SJSA1 (cell line): ENCODE measurements around the gene REPIN1. TPM values are rescaled to one million over a fixed set of nuclear protein-coding genes. Genes with fewer than 3 reads are reported as not detected.

Experiments
- DNase-seq, 2 experiments: peaks; one replicate each; pipeline ENCODE4 v3.0.0-alpha.2; 2015 to 2020; ENCODE audit warnings: low spot score in 2 of 2, low read depth in 1 of 2
- H3K27ac ChIP-seq: fragments of 250-450 bp; sonication (Bioruptor Pico); 2 replicates; pipeline ENCODE4 v1.5.1; 2020; ENCODE audit warnings: mild to moderate bottlenecking, moderate library complexity
- H3K27me3 ChIP-seq: fragments of 250-450 bp; sonication (Bioruptor Pico); replicated peaks from 2 replicates; pipeline ENCODE4 v1.5.1; 2020; ENCODE audit warnings: mild to moderate bottlenecking, moderate library complexity
- H3K36me3 ChIP-seq: fragments of 250-450 bp; sonication (Bioruptor Pico); 2 replicates; pipeline ENCODE4 v1.5.1; 2020; ENCODE audit warnings: mild to moderate bottlenecking
- H3K4me1 ChIP-seq: fragments of 250-450 bp; sonication (Bioruptor Pico); replicated peaks from 2 replicates; pipeline ENCODE4 v1.6.1; 2021; ENCODE audit warnings: mild to moderate bottlenecking
- H3K4me3 ChIP-seq: fragments of 250-450 bp; sonication (Bioruptor Pico); 2 replicates; pipeline ENCODE4 v1.5.1; 2020; ENCODE audit warnings: mild to moderate bottlenecking
- H3K9me3 ChIP-seq: fragments of 250-450 bp; sonication (Bioruptor Pico); replicated peaks from 2 replicates; pipeline ENCODE4 v1.5.1; 2020; ENCODE audit warnings: mild to moderate bottlenecking
- total RNA-seq: library from RNA; depleted of rRNA; stranded (reverse); fragments of >200 nt; shearing (Covaris generic); gene quantifications from 2 replicates; pipeline ENCODE4 v1.2.3, GENCODE V29; 2014

The REPIN1 gene
- total RNA-seq, 1 experiment from 2014 or later, result 62.4 TPM

DNA sequence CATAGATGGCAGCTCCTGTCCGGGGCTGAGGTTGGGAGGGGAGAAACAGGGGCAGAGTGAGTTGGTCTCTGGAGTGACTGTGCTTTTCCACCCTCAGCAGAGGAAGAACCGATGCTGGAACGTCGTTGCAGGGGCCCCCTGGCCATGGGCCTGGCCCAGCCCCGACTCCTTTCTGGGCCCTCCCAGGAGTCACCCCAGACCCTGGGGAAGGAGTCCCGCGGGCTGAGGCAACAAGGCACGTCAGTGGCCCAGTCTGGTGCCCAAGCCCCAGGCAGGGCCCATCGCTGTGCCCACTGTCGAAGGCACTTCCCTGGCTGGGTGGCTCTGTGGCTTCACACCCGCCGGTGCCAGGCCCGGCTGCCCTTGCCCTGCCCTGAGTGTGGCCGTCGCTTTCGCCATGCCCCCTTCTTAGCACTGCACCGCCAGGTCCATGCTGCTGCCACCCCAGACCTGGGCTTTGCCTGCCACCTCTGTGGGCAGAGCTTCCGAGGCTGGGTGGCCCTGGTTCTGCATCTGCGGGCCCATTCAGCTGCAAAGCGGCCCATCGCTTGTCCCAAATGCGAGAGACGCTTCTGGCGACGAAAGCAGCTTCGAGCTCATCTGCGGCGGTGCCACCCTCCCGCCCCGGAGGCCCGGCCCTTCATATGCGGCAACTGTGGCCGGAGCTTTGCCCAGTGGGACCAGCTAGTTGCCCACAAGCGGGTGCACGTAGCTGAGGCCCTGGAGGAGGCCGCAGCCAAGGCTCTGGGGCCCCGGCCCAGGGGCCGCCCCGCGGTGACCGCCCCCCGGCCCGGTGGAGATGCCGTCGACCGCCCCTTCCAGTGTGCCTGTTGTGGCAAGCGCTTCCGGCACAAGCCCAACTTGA is 2.7 kb downstream of the REPIN1 start:
- H3K27ac ChIP-seq, result no peak overlapping the region
- no peak overlapping the region for H3K4me3 ChIP-seq
- DNase-seq, result no peak
- no peaks in the 10 kb centered on the region for H3K9me3 ChIP-seq
- H3K27me3 ChIP-seq, result no peaks in the 10 kb centered on the region
- peaks cover 67% of the 10 kb centered on the region for H3K36me3 ChIP-seq
- H3K4me1 ChIP-seq, result peaks cover 25% of the 10 kb centered on the region

DNA sequence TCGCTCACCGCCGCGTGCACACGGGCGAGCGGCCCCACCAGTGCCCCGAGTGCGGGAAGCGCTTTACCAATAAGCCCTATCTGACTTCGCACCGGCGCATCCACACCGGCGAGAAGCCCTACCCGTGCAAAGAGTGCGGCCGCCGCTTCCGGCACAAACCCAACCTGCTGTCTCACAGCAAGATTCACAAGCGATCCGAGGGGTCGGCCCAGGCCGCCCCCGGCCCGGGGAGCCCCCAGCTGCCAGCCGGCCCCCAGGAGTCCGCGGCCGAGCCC is 3.3 kb downstream of the REPIN1 start:
- Histone ChIP-seq H3K27ac (no peak overlapping the region), H3K36me3 (peaks cover 67% of the 10 kb centered on the region), H3K27me3 (no peaks in the 10 kb centered on the region), H3K4me3 (no peak overlapping the region), H3K9me3 (no peaks in the 10 kb centered on the region), H3K4me1 (peaks cover 25% of the 10 kb centered on the region)
- no peak for DNase-seq

DNA sequence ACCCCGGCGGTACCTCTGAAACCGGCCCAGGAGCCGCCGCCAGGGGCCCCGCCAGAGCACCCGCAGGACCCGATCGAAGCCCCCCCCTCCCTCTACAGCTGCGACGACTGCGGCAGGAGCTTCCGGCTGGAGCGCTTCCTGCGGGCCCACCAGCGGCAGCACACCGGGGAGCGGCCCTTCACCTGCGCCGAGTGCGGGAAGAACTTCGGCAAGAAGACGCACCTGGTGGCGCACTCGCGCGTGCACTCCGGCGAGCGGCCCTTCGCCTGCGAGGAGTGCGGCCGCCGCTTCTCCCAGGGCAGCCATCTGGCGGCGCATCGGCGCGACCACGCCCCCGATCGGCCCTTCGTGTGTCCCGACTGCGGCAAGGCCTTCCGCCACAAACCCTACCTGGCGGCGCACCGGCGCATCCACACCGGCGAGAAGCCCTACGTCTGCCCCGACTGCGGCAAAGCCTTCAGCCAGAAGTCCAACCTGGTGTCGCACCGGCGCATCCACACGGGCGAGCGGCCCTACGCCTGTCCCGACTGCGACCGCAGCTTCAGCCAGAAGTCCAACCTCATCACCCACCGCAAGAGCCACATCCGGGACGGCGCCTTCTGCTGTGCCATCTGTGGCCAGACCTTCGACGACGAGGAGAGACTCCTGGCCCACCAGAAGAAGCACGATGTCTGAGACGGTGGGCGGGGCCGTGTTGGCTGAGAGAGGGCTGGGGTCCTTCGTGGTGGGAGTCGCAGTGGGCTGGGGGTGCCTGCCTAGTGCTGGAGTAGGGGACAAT is 3.8 kb downstream of the REPIN1 start:
- DNase-seq, result no peak
- no peaks in the 10 kb centered on the region for H3K9me3 ChIP-seq
- H3K27ac ChIP-seq, result no peak overlapping the region
- peaks cover 67% of the 10 kb centered on the region for H3K36me3 ChIP-seq
- peaks cover 25% of the 10 kb centered on the region for H3K4me1 ChIP-seq
- no peak overlapping the region for H3K4me3 ChIP-seq
- H3K27me3 ChIP-seq, result no peaks in the 10 kb centered on the region

DNA sequence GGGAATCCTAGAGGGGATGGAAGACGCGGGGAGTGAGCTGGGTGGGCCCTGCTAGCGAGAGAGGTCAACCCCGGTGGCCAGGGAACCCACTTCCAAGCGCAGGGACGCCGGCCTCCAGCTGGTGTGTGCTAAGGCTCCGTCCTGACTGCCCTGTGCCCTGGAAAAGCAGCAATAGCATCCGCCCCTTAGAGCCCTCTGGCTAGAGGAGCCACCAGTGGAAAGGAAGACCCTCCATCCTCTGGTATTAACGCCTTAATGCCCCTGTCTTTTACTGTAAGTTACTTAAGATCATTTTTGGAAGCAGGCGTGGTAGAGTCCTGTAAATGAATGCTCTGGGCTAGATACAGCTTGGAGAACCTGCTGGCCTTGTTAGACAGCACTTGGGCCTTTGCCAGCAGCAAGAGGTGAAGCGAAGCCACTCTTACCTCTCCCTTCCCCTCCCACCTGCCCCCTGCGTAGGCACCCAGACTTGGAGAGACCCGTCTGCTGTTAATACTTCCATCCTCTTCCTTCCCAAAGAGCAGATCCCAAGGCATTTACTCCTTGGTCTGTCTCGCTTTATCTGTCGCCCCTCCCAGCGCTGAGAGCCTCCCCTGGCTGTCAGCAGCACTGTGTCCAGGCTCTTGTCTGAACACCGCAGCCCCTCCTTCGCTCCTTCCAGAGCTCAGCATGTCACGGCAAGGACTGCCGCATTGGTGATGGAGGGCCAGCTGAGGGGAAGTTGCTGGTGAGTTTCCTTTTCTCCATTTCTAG is 4.6 kb downstream of the REPIN1 start:
- H3K36me3 ChIP-seq, result peaks cover 66% of the 10 kb centered on the region
- peaks cover 26% of the 10 kb centered on the region for H3K4me1 ChIP-seq
- no peaks in the 10 kb centered on the region for H3K27me3 ChIP-seq
- H3K27ac ChIP-seq, result no peak overlapping the region
- DNase-seq, result no peak
- H3K4me3 ChIP-seq, result no peak overlapping the region
- no peaks in the 10 kb centered on the region for H3K9me3 ChIP-seq

DNA sequence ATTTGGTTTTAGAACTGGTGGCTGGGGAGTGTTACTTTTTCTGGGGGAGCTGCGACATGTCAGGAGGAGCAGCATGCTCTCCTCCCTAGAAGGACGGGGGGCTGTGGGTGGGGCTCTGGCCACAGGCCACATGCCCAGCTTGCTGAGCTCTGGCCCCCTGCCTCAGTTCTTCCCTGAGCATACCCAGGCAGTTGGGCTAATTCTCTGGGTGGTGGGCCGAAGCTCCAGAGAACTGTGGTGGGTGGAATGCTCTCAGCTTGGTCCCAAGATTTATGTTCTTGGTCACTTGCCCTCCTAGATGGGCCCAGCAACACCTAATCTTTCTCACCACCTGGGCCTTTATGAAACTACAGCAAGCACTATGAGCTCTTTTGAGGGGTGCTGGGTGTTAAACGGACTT is 5.4 kb downstream of the REPIN1 start:
- Histone ChIP-seq H3K27ac (no peak overlapping the region), H3K36me3 (peaks cover 58% of the 10 kb centered on the region), H3K4me1 (peaks cover 27% of the 10 kb centered on the region), H3K9me3 (no peaks in the 10 kb centered on the region), H3K4me3 (no peak overlapping the region), H3K27me3 (no peaks in the 10 kb centered on the region)
- DNase-seq, result no peak

DNA sequence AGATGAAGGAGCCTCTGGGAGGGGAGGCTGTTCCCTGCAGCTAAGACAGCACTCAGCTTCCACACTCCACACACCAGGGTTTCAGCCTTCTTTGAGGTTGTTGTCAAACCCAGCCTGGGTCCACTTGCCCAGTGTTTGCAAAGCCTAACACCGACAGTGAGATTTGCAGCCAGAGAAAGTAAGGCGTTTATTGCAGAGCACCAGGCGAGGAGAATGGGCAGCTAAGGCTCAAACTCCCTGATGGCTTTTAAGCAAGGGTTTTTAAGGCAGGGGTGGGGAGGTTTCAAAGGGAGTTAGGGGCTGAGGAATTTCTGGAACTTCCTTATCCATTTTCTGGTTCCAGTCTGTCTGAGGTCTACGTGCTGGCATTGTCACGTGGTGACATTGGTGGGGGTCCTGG is 5.8 kb downstream of the REPIN1 start:
- Histone ChIP-seq H3K27ac (no peak overlapping the region), H3K4me1 (peaks cover 27% of the 10 kb centered on the region), H3K9me3 (no peaks in the 10 kb centered on the region), H3K4me3 (no peak overlapping the region), H3K36me3 (peaks cover 57% of the 10 kb centered on the region), H3K27me3 (no peaks in the 10 kb centered on the region)
- DNase-seq, result no peak

DNA sequence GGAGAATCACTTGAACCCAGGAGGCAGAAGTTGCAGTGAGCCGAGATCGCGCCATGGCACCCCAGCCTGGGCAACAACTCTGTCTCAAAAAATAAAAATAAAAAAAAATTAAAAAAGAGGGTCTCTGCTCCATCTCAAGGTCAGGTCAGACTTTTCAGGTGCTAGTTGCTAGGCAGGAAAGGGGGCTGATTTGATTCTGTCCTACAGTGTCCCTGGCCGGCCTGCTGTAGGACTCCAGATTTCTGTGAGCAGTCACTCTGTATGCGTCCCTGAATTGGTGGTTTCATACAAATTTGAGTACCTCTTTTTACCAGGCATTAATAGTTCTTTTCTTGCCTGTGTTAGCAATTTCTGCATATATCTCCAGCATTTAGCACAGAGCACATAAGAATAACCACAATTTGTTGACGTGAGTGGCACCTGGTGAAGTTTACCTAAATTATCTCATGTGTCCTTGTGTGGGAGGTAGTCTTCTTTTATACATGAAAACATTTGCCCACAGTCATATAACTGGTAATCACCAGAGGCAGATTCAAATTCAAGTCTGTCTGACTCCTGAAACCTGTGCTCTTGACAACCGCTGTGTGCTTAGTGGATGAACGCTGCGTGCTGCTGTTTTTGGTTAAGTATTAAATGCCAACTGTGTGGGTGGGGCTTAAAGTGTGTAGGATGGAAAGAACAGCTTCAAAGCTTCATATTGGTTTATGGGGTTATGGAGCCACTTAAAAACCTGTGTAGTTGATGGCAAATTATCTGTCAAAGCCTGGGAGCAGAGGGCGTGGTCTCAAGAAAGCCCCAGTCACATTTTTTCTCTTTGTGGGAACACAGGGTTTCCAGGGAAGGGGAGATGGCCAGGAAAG is 7.3 kb downstream of the REPIN1 start:
- Histone ChIP-seq H3K4me1 (peaks cover 18% of the 10 kb centered on the region), H3K36me3 (peaks cover 47% of the 10 kb centered on the region), H3K4me3 (no peak overlapping the region), H3K27me3 (no peaks in the 10 kb centered on the region), H3K9me3 (no peaks in the 10 kb centered on the region), H3K27ac (no peak overlapping the region)
- DNase-seq, result no peak

DNA sequence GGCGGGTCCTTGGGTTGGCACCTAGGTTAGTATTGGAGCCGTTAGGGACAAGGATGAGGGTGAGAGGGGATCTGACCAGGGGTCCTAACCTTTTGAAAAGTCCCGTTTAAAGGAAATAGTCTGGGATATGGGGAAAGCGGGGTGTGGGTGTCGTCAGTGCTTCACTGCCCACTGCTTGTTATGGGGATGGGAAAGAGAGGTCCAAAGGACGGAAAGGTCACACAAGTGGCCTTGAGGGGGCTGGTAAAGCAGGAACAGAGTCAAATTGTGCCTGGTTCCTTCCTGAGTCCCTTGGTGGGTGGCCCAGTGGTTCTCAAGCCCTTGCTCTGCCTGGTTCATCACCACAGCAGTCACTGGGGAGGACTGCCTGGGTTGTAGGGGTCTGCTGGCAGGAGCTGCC is 7.9 kb downstream of the REPIN1 start:
- Histone ChIP-seq H3K36me3 (peaks cover 40% of the 10 kb centered on the region), H3K9me3 (no peaks in the 10 kb centered on the region), H3K4me3 (no peak overlapping the region), H3K4me1 (peaks cover 18% of the 10 kb centered on the region), H3K27me3 (no peaks in the 10 kb centered on the region), H3K27ac (no peak overlapping the region)
- no peak for DNase-seq

DNA sequence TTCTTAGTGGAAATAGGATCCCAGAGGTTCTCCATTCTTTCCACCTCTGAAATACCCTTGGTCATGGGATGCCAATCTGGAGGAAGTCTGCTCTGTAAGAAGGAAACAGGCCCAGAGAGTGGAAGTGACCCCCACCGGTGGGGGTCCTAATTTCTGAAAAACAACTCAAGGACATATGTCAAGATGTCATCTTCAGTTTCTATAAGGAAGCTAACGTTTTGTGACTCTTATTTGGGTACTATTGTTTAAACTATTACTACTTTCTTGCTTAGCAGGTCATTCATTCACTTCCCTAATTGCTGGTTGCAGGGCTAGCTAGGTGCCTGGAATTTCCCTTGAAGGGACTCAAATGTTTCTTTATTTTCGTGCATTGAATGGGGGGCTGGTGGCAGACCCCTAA is 8.6 kb downstream of the REPIN1 start:
- H3K36me3 ChIP-seq, result peaks cover 34% of the 10 kb centered on the region
- H3K27me3 ChIP-seq, result no peaks in the 10 kb centered on the region
- no peak overlapping the region for H3K4me3 ChIP-seq
- H3K27ac ChIP-seq, result no peak overlapping the region
- H3K9me3 ChIP-seq, result no peaks in the 10 kb centered on the region
- DNase-seq, result no peak
- H3K4me1 ChIP-seq, result peaks cover 18% of the 10 kb centered on the region

DNA sequence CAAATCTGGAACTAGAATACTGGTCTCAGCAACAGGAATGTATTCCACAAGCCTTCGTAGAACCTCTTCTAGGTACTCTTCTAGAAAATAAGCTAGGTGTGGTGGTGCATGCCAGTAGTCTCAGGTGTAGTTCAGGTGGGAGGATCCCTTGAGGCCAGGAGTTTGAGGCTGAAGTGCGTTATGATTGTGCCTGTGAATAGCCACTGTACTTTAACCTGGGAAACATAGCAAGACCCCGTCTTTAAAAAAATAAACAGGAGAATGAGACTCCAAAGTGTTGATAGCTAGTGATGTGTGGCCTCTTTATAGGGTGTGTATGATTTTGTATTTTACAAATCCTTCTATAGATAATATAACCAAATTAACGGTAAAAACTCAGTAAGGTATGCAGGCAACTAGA is 9.0 kb downstream of the REPIN1 start:
- Histone ChIP-seq H3K4me3 (no peak overlapping the region), H3K4me1 (peaks cover 18% of the 10 kb centered on the region), H3K27ac (no peak overlapping the region), H3K36me3 (peaks cover 30% of the 10 kb centered on the region), H3K9me3 (no peaks in the 10 kb centered on the region), H3K27me3 (no peaks in the 10 kb centered on the region)
- DNase-seq, result no peak

DNA sequence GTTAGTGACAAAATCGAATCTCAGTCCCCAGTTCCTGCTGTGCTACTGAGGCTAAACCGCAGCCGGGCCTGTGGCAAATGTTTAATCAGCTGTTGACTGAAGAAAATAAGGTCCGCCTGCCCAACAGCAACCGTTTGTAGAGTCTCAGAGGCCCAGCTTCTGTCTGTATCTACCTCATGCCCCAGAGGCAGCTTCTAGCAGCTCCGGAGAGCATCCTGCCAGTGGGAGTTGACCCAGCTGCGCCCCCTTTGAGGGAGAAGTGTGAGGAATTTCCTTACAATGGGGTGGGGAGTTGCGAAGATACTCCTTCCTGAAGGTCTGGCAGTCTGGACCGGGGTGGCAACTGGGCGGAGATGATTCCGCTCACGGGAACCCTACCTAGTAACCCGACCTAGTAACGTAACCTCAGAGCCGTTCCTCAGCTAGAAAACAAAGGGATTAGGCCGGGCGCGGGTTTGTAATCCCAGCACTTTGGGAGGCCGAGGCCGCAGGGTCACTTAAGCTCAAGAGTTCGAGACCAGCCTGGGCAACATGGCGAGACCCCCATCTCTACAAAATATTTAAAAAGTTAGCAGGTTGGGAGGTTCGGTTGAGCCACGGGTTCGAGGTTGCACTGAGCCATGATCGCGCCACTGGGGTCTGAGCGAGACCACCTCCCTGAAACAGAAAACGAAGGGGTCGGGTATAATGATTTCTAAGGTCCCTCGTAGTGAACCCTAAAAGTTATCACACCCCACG is 9.7 kb downstream of the REPIN1 start:
- Histone ChIP-seq H3K9me3 (no peaks in the 10 kb centered on the region), H3K27me3 (no peaks in the 10 kb centered on the region), H3K36me3 (peaks cover 23% of the 10 kb centered on the region), H3K4me1 (peaks cover 18% of the 10 kb centered on the region), H3K4me3 (peak overlapping the region; percentile 52), H3K27ac (peak overlapping the region; percentile 64)
- DNase-seq, result peak; percentile 78 to 82

DNA sequence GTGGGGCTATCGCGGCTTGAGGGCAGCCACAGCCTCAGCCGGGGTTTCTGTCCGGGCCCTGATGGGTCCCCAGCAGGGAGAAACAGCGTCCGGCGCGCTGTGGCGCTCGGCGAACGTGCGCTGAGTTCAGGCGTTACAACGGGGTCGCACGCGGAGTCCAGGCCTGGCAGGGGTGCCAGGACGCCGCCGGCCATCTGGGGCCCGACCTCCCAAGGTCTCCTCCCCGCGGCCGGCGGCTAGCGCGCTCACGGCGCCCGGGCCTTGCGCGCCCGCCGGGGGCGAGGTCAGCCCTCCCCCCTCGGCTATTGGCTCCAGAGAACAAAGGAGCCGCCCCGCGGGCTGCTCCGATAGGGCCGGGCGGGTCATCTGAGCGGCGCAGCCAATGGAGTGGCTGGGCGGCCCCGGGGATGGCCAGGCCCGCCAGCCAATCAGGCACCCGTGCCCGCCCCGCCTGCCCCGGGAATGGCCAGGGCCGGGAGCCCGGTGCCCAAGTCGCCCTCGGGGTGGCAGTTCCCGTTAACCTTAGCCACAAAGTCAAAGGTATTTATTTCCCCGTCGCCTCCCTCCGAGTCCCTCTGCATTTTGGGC is 10.3 kb downstream of the REPIN1 start, which contains the start of gene ZNF775:
TSS of gene ZNF775 (plus strand) at position 478 of the 588 bp plus-strand sequence. CDS start 9,141 bp downstream, outside the sequence.
- Histone ChIP-seq H3K36me3 (peaks cover 17% of the 10 kb centered on the region), H3K9me3 (no peaks in the 10 kb centered on the region), H3K4me1 (peaks cover 18% of the 10 kb centered on the region), H3K27ac (peak within 1 kb of the TSS; percentile 64), H3K27me3 (no peaks in the 10 kb centered on the region), H3K4me3 (peak within 1 kb of the TSS; percentile 52)
- DNase-seq, result peak; percentile 94 to 96
